Testis (tissue), 3 donors: ENCODE data around the gene SLC4A4. TPM values are rescaled to one million over a fixed set of nuclear protein-coding genes. Genes with fewer than 3 reads are reported as not detected.

Source experiments
- DNase-seq: peaks from one replicate; pipeline ENCODE4 v3.0.0-alpha.2; 2019
- H3K27ac ChIP-seq, 2 donors: fragments of 200-600 bp; sonication (generic); one replicate each; pipeline ENCODE4 v1.5.1; 2019
- H3K27me3 ChIP-seq: fragments of 200-600 bp; sonication (generic); one replicate; pipeline ENCODE4 v1.5.1; 2019
- H3K36me3 ChIP-seq: fragments of 200-600 bp; sonication (generic); one replicate; pipeline ENCODE4 v1.5.1; 2017; ENCODE audit warnings: low read depth; ENCODE audit errors: missing control alignments
- H3K4me1 ChIP-seq: fragments of 200-600 bp; sonication (generic); one replicate; pipeline ENCODE4 v1.5.1; 2019
- H3K4me3 ChIP-seq, 2 donors: fragments of 200-600 bp; sonication (generic); one replicate each; pipeline ENCODE4 v1.5.1; 2017 to 2019
- H3K9me3 ChIP-seq: fragments of 200-600 bp; sonication (generic); one replicate; pipeline ENCODE4 v1.5.1; 2017
- POLR2A ChIP-seq: fragments of 450-650 bp; IDR thresholded peaks from one replicate; pipeline ENCODE4 v1.6.1; 2017; ENCODE audit warnings: antibody characterized with exemption, mild to moderate bottlenecking, moderate library complexity
- WGBS, 2 donors: methylation state at CpG; one replicate each; pipeline ENCODE4 v1.1.5; 2018; 5-methylcytosine and 5-hydroxymethylcytosine counted together
- intact Hi-C: fragments of 100-400 bp; cut with DNase I; formaldehyde crosslinking; loops from one replicate; pipeline ENCODE4 v1.15.1; 2023; ENCODE audit warnings: low total_unique reads
- polyA plus RNA-seq: library from polyadenylated mRNA; stranded (reverse); fragments of 350-450 nt; fragmentation: Illumina TruSeq; extraction: RNeasy Lipid Tissue Mini Kit (QIAGEN cat#74804); gene quantifications from one replicate; pipeline ENCODE4 v1.2.3, GENCODE V29; 2014; ENCODE audit warnings: low read depth, low replicate concordance; ENCODE audit not compliant: insufficient read depth
- total RNA-seq, 2 donors: library from RNA; depleted of rRNA; stranded (reverse); fragments of >200 nt; gene quantifications; one replicate each; pipeline ENCODE4 v1.2.3, GENCODE V29; 2016
- TF ChIP-seq, protein P1 (sequence below), 3 experiments: fragments of 450-650 bp in 2 of 3; fragments of 200-600 bp in 1 of 3; sonication (generic) in 1 of 3; IDR thresholded peaks; one replicate each; pipeline ENCODE4 v1.5.1; 2016 to 2019; ENCODE audit warnings: antibody characterized with exemption in 3 of 3, mild to moderate bottlenecking in 2 of 3, moderate library complexity in 1 of 3

Gene SLC4A4
- total and polyA plus RNA-seq, 3 donors from 2014 or later, result 1.7 to 2.9 (median 2.2) TPM

DNA sequence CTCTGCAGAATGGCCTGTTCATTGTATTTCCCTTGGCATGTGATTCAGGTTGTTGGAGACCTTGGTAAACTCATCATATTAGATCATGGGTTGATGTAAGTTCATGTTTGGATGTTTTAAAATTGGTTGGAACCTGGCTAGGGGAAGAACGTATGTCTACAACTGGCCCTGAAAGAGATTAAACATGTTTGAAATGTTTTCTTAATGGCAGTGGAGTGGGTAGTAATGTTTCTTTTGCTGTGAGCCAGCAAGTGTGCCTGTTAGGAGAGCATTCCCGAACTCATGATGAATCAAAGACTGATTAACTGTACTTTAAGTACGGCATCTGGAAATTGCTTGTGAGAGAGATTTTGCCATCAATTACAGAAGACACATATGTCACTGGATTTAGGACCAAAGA lies 44.5 kb upstream of the SLC4A4 start:
- H3K4me1 ChIP-seq, result no peaks in the 10 kb centered on the region
- no peak overlapping the region for H3K4me3 ChIP-seq
- DNase-seq, result no peak
- no peaks in the 10 kb centered on the region for H3K36me3 ChIP-seq
- intact Hi-C loops, result no loop called here
- H3K9me3 ChIP-seq, result no peaks in the 10 kb centered on the region
- no peaks in the 10 kb centered on the region for H3K27me3 ChIP-seq
- no peak for TF ChIP-seq POLR2A
- TF ChIP-seq, protein P1, sequence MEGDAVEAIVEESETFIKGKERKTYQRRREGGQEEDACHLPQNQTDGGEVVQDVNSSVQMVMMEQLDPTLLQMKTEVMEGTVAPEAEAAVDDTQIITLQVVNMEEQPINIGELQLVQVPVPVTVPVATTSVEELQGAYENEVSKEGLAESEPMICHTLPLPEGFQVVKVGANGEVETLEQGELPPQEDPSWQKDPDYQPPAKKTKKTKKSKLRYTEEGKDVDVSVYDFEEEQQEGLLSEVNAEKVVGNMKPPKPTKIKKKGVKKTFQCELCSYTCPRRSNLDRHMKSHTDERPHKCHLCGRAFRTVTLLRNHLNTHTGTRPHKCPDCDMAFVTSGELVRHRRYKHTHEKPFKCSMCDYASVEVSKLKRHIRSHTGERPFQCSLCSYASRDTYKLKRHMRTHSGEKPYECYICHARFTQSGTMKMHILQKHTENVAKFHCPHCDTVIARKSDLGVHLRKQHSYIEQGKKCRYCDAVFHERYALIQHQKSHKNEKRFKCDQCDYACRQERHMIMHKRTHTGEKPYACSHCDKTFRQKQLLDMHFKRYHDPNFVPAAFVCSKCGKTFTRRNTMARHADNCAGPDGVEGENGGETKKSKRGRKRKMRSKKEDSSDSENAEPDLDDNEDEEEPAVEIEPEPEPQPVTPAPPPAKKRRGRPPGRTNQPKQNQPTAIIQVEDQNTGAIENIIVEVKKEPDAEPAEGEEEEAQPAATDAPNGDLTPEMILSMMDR (IDR thresholded peaks at IDR 0.05), result no peak
- WGBS, 2 donors, result 72 to 77% methylated on average over 3 of the region's 3 CpGs
- H3K27ac ChIP-seq, result no peak overlapping the region

DNA sequence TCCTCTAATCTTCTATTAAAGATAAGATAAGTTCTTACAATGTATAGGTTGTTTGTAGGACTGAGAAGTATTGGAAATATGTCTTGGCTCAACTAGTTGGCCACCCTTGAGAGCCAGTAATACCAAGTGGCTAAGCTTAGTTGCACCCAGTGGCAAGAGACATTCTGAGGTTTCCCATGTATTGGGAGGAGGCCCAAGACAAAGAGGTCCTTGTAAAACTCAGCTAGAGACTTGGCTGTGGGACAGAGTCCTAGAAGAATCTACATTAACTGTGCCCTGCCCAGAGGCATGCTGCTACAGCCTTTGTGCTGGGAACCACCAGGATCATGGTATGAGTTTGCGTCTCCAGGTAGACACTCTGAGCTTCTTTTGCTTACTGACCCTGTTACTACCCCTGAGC lies 41.9 kb upstream of the SLC4A4 start:
- WGBS, 2 donors, result 75 to 100% methylated on average over 1 of the region's 1 CpG
- Histone ChIP-seq H3K4me1 (no peaks in the 10 kb centered on the region), H3K9me3 (no peaks in the 10 kb centered on the region), H3K27ac (no peak overlapping the region), H3K36me3 (no peaks in the 10 kb centered on the region), H3K4me3 (no peak overlapping the region), H3K27me3 (no peaks in the 10 kb centered on the region)
- DNase-seq, result peak; percentile 24
- intact Hi-C loops, result no loop called here
- TF ChIP-seq, protein P1 (IDR thresholded peaks at IDR 0.05), result no peak
- no peak for TF ChIP-seq POLR2A

DNA sequence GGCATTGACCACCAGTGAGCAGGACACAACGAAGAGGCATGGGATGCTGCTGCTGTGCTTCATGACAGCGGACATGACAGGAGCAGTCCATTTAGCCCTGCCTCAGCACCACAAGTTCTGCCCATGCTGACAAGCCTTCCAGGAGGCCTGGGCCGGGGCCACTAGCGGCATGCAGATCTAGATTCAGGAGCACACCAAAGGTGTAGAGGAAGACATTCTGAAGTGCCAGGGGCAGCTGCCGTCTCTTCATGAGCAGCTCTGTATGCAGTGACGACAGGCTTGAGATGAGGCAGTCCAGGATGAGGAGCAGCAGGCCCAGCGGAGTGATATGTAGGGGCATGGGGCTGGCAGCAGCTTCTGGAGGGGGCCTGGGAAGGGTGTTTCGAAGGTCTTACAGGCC lies 38.5 kb upstream of the SLC4A4 start:
- Histone ChIP-seq H3K4me1 (no peaks in the 10 kb centered on the region), H3K4me3 (no peak overlapping the region), H3K27ac (no peak overlapping the region), H3K9me3 (no peaks in the 10 kb centered on the region), H3K27me3 (no peaks in the 10 kb centered on the region), H3K36me3 (no peaks in the 10 kb centered on the region)
- TF ChIP-seq POLR2A, result no peak
- TF ChIP-seq, protein P1 (IDR thresholded peaks at IDR 0.05), result no peak
- intact Hi-C loops, result no loop called here
- DNase-seq, result no peak
- 93 to 100% methylated on average over 1 to 8 of the region's 8 CpGs for WGBS, 2 donors

DNA sequence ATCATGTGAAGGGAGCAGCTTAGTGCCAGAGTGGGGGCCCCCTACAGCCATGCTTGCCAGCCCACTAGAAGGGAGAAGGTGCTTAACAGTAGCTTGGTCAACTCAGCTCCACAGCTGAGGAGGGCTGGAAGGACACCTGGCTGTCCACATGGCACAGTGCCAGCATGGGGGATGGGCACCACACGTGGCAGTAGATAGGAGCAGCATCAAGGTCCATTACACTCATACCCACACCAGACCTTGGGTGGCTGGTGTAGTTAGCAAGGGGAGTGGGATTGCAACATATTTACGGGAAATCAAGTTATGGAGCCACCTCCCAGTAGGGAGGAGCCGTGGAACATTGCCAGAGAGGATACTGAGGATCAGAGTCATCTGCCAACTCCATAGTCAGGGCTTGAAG lies 37.9 kb upstream of the SLC4A4 start:
- Histone ChIP-seq H3K4me1 (no peaks in the 10 kb centered on the region), H3K9me3 (no peaks in the 10 kb centered on the region), H3K36me3 (no peaks in the 10 kb centered on the region), H3K27ac (no peak overlapping the region), H3K4me3 (no peak overlapping the region), H3K27me3 (no peaks in the 10 kb centered on the region)
- no peak for TF ChIP-seq POLR2A
- TF ChIP-seq, protein P1 (IDR thresholded peaks at IDR 0.05), result no peak
- intact Hi-C loops, result no loop called here
- whole genome bisulfite sequencing, 2 donors, result 46 to 73% methylated on average over 2 to 3 of the region's 3 CpGs
- no peak for DNase-seq

DNA sequence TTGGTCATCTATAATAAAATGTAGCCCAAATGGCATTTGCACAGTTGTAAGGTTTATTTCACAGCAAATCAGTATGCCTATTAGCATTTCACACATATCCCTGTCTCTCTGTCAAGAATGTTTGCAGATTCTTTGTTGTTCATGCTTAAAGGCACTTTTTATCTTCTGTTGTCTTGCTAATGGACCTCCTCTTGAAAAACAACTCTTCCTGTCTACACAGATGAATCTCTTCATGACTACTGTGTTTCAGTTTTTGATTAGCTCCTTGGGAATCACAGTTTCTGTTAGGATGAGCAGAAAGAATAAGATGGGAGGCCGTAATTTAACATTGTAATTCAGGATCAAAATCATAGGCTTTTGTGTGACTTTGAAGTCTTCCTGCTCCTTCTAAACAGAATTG lies 35.5 kb upstream of the SLC4A4 start:
- Histone ChIP-seq H3K9me3 (no peaks in the 10 kb centered on the region), H3K4me1 (no peaks in the 10 kb centered on the region), H3K27me3 (no peaks in the 10 kb centered on the region), H3K4me3 (no peak overlapping the region), H3K27ac (no peak overlapping the region), H3K36me3 (no peaks in the 10 kb centered on the region)
- no peak for TF ChIP-seq POLR2A
- TF ChIP-seq, protein P1 (IDR thresholded peaks at IDR 0.05), result no peak
- intact Hi-C loops, result no loop called here
- 77 to 83% methylated on average over 1 of the region's 1 CpG for WGBS, 2 donors
- no peak for DNase-seq
